Activated naive CD4-positive, alpha-beta T cell treated with anti-CD3 and anti-CD28 coated beads, Interleukin-2, amount 10 ng/mL, durations not matched to agents 5 hours and 36 hours (primary cell): ENCODE data around the gene PPP6C. TPM values are rescaled to one million over a fixed set of nuclear protein-coding genes. Genes with fewer than 3 reads are reported as not detected.

Experiments used
- total RNA-seq, 2 experiments: library from RNA; stranded (reverse); gene quantifications; one replicate each; pipeline ENCODE4 v1.2.3, GENCODE V29; 2021

Gene PPP6C
- 10 to 100 TPM; 51.6 to 53.7 TPM for total RNA-seq

GRCh38 chr9:125189361-125190289, at the start of gene PPP6C:
PPP6C (minus strand) TSS chr9:125189803; CDS start chr9:125189718, 85 bp downstream.

GRCh38 chr9:125200216-125201047, 10.8 kb upstream of the PPP6C start, which contains the start of gene RABEPK:
RABEPK (plus strand) TSS chr9:125200542; CDS start chr9:125203014, 2,472 bp downstream.

GRCh38 chr9:125143377-125144090, 46.1 kb downstream of the PPP6C start, which contains the start of gene SCAI:
SCAI (minus strand) TSS chr9:125143528; CDS start chr9:125143437, 91 bp downstream.

Other genes starting within 250 kb of the PPP6C start
- 10 to 100 TPM; 16.9 to 17.4 TPM for gene GOLGA1, start 248.7 kb downstream of the PPP6C start, total RNA-seq
- 10 to 100 TPM; 10.9 to 12.3 TPM for gene SCAI, start 46.3 kb downstream of the PPP6C start, total RNA-seq
- 10 to 100 TPM; 13.4 to 14.6 TPM for gene RABEPK, start 10.7 kb upstream of the PPP6C start, total RNA-seq
- 100 to 1,000 TPM; 122 to 124 TPM for gene HSPA5, start 51.5 kb upstream of the PPP6C start, total RNA-seq
- gene GAPVD1, start 72.0 kb upstream of the PPP6C start, total RNA-seq: 10 to 100 TPM; 53.2 to 53.7 TPM